ENCODE data around the gene NR1D2.

The NR1D2 gene

DNA sequence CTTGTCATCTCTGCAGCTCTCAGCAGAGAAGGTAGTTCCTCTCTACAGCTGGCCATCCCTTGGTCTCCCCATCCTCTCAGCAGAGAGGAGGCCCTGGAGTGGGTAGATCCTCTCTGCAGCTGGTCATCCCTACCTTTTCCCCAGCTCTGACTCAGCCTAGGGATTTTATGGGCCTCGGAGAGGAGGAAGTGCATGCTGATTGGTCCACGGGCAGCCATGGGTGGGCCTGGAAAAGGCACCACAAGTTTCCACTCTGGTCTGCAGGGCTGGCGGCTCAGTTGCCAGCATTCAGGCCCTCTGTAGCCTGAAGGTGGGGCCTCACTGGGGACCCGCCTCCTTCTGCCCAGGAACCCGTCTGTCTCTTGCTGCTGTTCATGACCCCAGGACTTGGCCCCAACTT is 36.9 kb downstream of the NR1D2 start:
- no peak overlapping the region for H3K4me3 ChIP-seq (ENCODE audit: low read length)

DNA sequence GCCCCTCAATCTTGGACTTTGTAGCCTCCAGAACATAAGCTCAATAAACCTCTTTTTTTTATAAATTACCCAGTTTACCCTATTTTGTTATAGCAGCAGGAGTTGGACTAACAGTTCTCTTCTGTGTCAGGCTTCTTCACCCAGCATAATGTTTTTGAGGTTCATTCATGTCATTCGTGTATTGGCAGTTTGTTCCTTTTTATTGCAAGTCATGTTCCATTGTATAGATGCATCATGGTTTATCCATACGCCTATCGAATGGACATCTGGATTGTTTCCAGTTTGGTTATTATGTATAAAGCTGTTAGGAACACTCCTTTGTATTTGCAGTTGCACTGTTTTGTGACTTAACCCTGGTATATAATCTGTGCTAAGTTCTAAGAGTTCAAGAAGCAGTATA is 39.8 kb downstream of the NR1D2 start:
- H3K79me2 ChIP-seq (ENCODE audit: control insufficient read depth, low read length), result no peaks in the 10 kb centered on the region
- no peaks in the 10 kb centered on the region for H3K4me1 ChIP-seq (ENCODE audit: control insufficient read depth, low read length)
- H3K27ac ChIP-seq (ENCODE audit: low read depth, low read length), result no peak overlapping the region
- no peaks in the 10 kb centered on the region for H3K9me2 ChIP-seq (replicated peaks; ENCODE audit: control insufficient read depth, low read length)
- H3F3A ChIP-seq (ENCODE audit: control insufficient read depth, insufficient read depth), result no peaks in the 10 kb centered on the region
- H4K20me1 ChIP-seq (ENCODE audit: control insufficient read depth, insufficient read depth, low read depth, low read length), result no peaks in the 10 kb centered on the region
- H3K27me3 ChIP-seq (ENCODE audit: control insufficient read depth, low read length), result no peaks in the 10 kb centered on the region
- H3K4me3 ChIP-seq (ENCODE audit: low read length), result no peak overlapping the region
- H3K9me3 ChIP-seq (ENCODE audit: control insufficient read depth, insufficient read depth, low read length), result no peaks in the 10 kb centered on the region
- TF ChIP-seq EZH2phosphoT487 (IDR thresholded peaks at IDR 0.05; ENCODE audit: borderline replicate concordance, low read length), result no peak
- TF ChIP-seq, protein P1, sequence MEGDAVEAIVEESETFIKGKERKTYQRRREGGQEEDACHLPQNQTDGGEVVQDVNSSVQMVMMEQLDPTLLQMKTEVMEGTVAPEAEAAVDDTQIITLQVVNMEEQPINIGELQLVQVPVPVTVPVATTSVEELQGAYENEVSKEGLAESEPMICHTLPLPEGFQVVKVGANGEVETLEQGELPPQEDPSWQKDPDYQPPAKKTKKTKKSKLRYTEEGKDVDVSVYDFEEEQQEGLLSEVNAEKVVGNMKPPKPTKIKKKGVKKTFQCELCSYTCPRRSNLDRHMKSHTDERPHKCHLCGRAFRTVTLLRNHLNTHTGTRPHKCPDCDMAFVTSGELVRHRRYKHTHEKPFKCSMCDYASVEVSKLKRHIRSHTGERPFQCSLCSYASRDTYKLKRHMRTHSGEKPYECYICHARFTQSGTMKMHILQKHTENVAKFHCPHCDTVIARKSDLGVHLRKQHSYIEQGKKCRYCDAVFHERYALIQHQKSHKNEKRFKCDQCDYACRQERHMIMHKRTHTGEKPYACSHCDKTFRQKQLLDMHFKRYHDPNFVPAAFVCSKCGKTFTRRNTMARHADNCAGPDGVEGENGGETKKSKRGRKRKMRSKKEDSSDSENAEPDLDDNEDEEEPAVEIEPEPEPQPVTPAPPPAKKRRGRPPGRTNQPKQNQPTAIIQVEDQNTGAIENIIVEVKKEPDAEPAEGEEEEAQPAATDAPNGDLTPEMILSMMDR (IDR thresholded peaks at IDR 0.05; ENCODE audit: low read depth, low read length, poor library complexity, severe bottlenecking), result no peak
- no peaks in the 10 kb centered on the region for H3K36me3 ChIP-seq (ENCODE audit: control insufficient read depth, low read length)
- H3K4me2 ChIP-seq (ENCODE audit: low read length), result no peak overlapping the region

More for the DNA sequence above, 36.9 kb downstream of the NR1D2 start:
- no peaks in the 10 kb centered on the region for H4K20me1 ChIP-seq (ENCODE audit: control insufficient read depth, insufficient read depth, low read depth, low read length)
- no peaks in the 10 kb centered on the region for H3K79me2 ChIP-seq (ENCODE audit: control insufficient read depth, low read length)
- H3K4me2 ChIP-seq (ENCODE audit: low read length), result no peak overlapping the region
- no peaks in the 10 kb centered on the region for H3K36me3 ChIP-seq (ENCODE audit: control insufficient read depth, low read length)
- no peaks in the 10 kb centered on the region for H3F3A ChIP-seq (ENCODE audit: control insufficient read depth, insufficient read depth)
- no peaks in the 10 kb centered on the region for H3K9me3 ChIP-seq (ENCODE audit: control insufficient read depth, insufficient read depth, low read length)
- no peaks in the 10 kb centered on the region for H3K27me3 ChIP-seq (ENCODE audit: control insufficient read depth, low read length)
- no peaks in the 10 kb centered on the region for H3K9me2 ChIP-seq (replicated peaks; ENCODE audit: control insufficient read depth, low read length)
- no peaks in the 10 kb centered on the region for H3K4me1 ChIP-seq (ENCODE audit: control insufficient read depth, low read length)
- H3K27ac ChIP-seq (ENCODE audit: low read depth, low read length), result no peak overlapping the region
- TF ChIP-seq, protein P1 (IDR thresholded peaks at IDR 0.05; ENCODE audit: low read depth, low read length, poor library complexity, severe bottlenecking), result no peak
- no peak for TF ChIP-seq EZH2phosphoT487 (IDR thresholded peaks at IDR 0.05; ENCODE audit: borderline replicate concordance, low read length)

DNA sequence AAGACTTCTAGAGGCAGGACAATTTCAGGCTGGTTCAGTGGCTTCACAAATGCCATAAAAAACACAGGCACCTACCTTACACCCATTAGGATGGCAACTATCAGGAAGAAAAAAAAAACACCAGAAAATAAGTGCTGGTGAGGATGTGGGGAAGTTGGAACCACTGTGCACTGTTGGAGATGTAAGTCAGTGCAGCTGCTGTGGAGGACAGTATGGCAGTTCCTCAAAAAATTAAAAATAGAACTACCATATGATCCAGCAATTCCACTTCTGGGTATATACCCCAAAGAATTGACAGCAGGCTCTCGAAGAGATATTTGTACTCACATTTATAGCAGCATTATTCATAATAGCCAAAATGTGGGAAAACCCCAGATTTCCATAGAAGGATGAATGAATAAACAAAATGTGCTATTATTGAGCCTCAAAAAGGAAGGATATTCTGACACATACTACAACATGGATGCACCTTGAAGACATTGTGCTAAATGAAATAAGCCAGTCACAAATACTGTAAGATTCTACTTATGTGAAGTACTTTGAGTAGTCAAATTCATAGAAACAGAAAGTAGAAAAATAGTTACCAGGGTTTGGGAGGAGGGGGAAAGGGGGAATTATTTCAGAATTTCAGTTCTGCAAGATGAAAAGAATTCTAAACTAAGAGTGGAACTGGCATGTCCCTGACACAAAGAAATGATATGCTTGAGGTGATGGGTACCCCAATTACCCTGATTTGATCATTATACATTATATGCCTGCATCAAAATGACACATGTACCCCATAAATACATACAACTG is 40.9 kb downstream of the NR1D2 start:
- no peak overlapping the region for H3K4me3 ChIP-seq (ENCODE audit: low read length)
- H3K9me2 ChIP-seq (replicated peaks; ENCODE audit: control insufficient read depth, low read length), result no peaks in the 10 kb centered on the region
- no peak overlapping the region for H3K27ac ChIP-seq (ENCODE audit: low read depth, low read length)
- H3K9me3 ChIP-seq (ENCODE audit: control insufficient read depth, insufficient read depth, low read length), result no peaks in the 10 kb centered on the region
- H3K36me3 ChIP-seq (ENCODE audit: control insufficient read depth, low read length), result no peaks in the 10 kb centered on the region
- H3F3A ChIP-seq (ENCODE audit: control insufficient read depth, insufficient read depth), result no peaks in the 10 kb centered on the region
- H3K79me2 ChIP-seq (ENCODE audit: control insufficient read depth, low read length), result no peaks in the 10 kb centered on the region
- no peaks in the 10 kb centered on the region for H3K27me3 ChIP-seq (ENCODE audit: control insufficient read depth, low read length)
- H4K20me1 ChIP-seq (ENCODE audit: control insufficient read depth, insufficient read depth, low read depth, low read length), result no peaks in the 10 kb centered on the region
- H3K4me2 ChIP-seq (ENCODE audit: low read length), result no peak overlapping the region
- no peaks in the 10 kb centered on the region for H3K4me1 ChIP-seq (ENCODE audit: control insufficient read depth, low read length)
- no peak for TF ChIP-seq EZH2phosphoT487 (IDR thresholded peaks at IDR 0.05; ENCODE audit: borderline replicate concordance, low read length)
- TF ChIP-seq, protein P1 (IDR thresholded peaks at IDR 0.05; ENCODE audit: low read depth, low read length, poor library complexity, severe bottlenecking), result no peak

Data from DOHH2 (cell line).